ENCODE data around the gene TRIM8.

GRCh38 chr10:102649797-102650654, 5.7 kb downstream of the TRIM8 start:
- TF ChIP-seq CTCF (IDR thresholded peaks at IDR 0.05) (no peak), POLR2A (IDR thresholded peaks at IDR 0.05) (no peak), POLR2AphosphoS5 (IDR thresholded peaks at IDR 0.05; ENCODE audit: insufficient read depth in 1 of 2, low read depth in 1 of 2) (no peak)

Data from vagina (tissue), 2 donors.